K562 (cell line): ENCODE data around the gene PFAS. TPM values are rescaled to one million over a fixed set of nuclear protein-coding genes. Genes with fewer than 3 reads are reported as not detected.
A peak's percentile ranks its signal among the peaks of the same experiment; 100 is the strongest.

Source experiments
- ATAC-seq: fragments of 200-7000 bp; cut with Tn5 transposase; 3 replicates; pipeline ENCODE4 v1.9.1; 2020; ENCODE audit warnings: moderate library complexity
- BruUV-seq: library from RNA; stranded (reverse); fragments of 400-500 nt; replicated peaks from 2 replicates; lab custom pipeline; 2021; lab: Mats Ljungman, UMichigan
- CTCF ChIA-PET: fragments of 300-600 bp; formaldehyde crosslinking; extraction: SDS; loops from one replicate; lab custom pipeline; 2021; ENCODE audit warnings: low intra/inter-chr PET ratio; lab: Yijun Ruan, JAX
- POLR2A ChIA-PET: fragments of 300-600, 350-650 bp; sonication (Branson Sonifier 250); formaldehyde crosslinking; extraction: SDS; loops from one replicate; lab custom pipeline; 2021; ENCODE audit warnings: antibody characterized with exemption, inconsistent platforms; lab: Yijun Ruan, JAX
- DNase-seq, 4 experiments: peaks; one replicate each; pipeline versions ENCODE4 v3.0.0 to v3.0.0-alpha.2; 2011 to 2018; ENCODE audit warnings: low spot score in 3 of 4, mixed read lengths in 3 of 4; ENCODE audit errors: extremely low read depth in 1 of 4
- FAIRE-seq: peaks from 2 replicates; lab custom pipeline; 2011; peaks lifted over from hg19 to GRCh38; lab: Jason Lieb, UNC
- H2AFZ ChIP-seq: 2 replicates; pipeline ENCODE4 v1.6.0; 2011; ENCODE audit warnings: low read depth, low read length, control low read depth, inconsistent platforms
- H3K27ac ChIP-seq: fragments of 200-600 bp; 3 replicates; pipeline ENCODE4 v1.8.0; 2011; ENCODE audit warnings: low read depth, mild to moderate bottlenecking, control low read depth, inconsistent platforms, low read length, moderate library complexity, mixed read lengths; ENCODE audit errors: extremely low read depth
- H3K27me3 ChIP-seq, 2 experiments: fragments of 300-600 bp in 1 of 2; 2 replicates in 1 of 2; 3 replicates in 1 of 2; pipeline versions ENCODE4 v1.6.0 to v1.8.0; 2011; ENCODE audit warnings: inconsistent platforms in 2 of 2, low read length in 2 of 2, mild to moderate bottlenecking in 1 of 2, mixed read lengths in 1 of 2, moderate library complexity in 1 of 2; ENCODE audit not compliant: control insufficient read depth in 2 of 2, insufficient read depth in 2 of 2
- H3K36me3 ChIP-seq: fragments of 300-600 bp; 3 replicates; pipeline ENCODE4 v1.8.0; 2011; ENCODE audit warnings: mild to moderate bottlenecking, low read length, inconsistent platforms; ENCODE audit not compliant: control insufficient read depth, insufficient read depth
- H3K4me1 ChIP-seq, 2 experiments: fragments of 200-600 bp in 1 of 2; replicated peaks in 1 of 2; 2 replicates in 1 of 2; 3 replicates in 1 of 2; pipeline versions ENCODE4 v1.5.1 to v1.8.0; 2011; ENCODE audit warnings: inconsistent platforms in 2 of 2, low read length in 2 of 2, mild to moderate bottlenecking in 1 of 2, mixed read lengths in 1 of 2, moderate library complexity in 1 of 2; ENCODE audit not compliant: control insufficient read depth in 2 of 2, insufficient read depth in 2 of 2
- H3K4me2 ChIP-seq: 2 replicates; pipeline ENCODE4 v1.6.1; 2011; ENCODE audit warnings: low read length, control low read depth, inconsistent platforms, mixed read lengths; ENCODE audit not compliant: insufficient read depth
- H3K4me3 ChIP-seq: fragments of 200-600 bp; sonication (generic), shearing (Covaris generic); 2 replicates; pipeline ENCODE4 v1.5.1; 2016; ENCODE audit warnings: control low read depth, inconsistent platforms
- H3K79me2 ChIP-seq: fragments of 200-600 bp; 3 replicates; pipeline ENCODE4 v1.8.0; 2011; ENCODE audit warnings: low read length, inconsistent platforms; ENCODE audit not compliant: control insufficient read depth, insufficient read depth
- H3K9ac ChIP-seq, 2 experiments: 2 replicates each; pipeline versions ENCODE4 v1.6.0 to v1.6.1; 2011; ENCODE audit warnings: low read depth in 2 of 2, low read length in 2 of 2, control low read depth in 1 of 2, inconsistent platforms in 1 of 2, mild to moderate bottlenecking in 1 of 2, mixed read lengths in 1 of 2; ENCODE audit not compliant: insufficient read depth in 1 of 2
- H3K9me1 ChIP-seq: one replicate; pipeline ENCODE4 v1.6.0; 2011; ENCODE audit warnings: inconsistent platforms, mild to moderate bottlenecking, low read length, moderate library complexity; ENCODE audit not compliant: control insufficient read depth, insufficient read depth
- H3K9me3 ChIP-seq: replicated peaks from 2 replicates; pipeline ENCODE4 v1.5.1; 2011; ENCODE audit warnings: low read depth, low read length, inconsistent platforms; ENCODE audit not compliant: control insufficient read depth, insufficient read depth
- H4K20me1 ChIP-seq: replicated peaks from 2 replicates; pipeline ENCODE4 v1.6.1; 2011; ENCODE audit warnings: low read length, inconsistent platforms, mixed read lengths; ENCODE audit not compliant: control insufficient read depth, insufficient read depth
- PHTF2 ChIP-seq: fragments of 250-450 bp; sonication (Bioruptor Pico); IDR thresholded peaks from 2 replicates; pipeline ENCODE4 v1.5.0; 2021; ENCODE audit warnings: mild to moderate bottlenecking
- POLR2G ChIP-seq: fragments of 200-400 bp; formaldehyde crosslinking; IDR thresholded peaks from 2 replicates; pipeline ENCODE4 v1.6.1; 2017; ENCODE audit warnings: low read depth, mild to moderate bottlenecking, antibody characterized with exemption, low read length, moderate library complexity
- RBFOX2 ChIP-seq: fragments of 200-400 bp; formaldehyde crosslinking; IDR thresholded peaks from 2 replicates; pipeline ENCODE4 v1.6.1; 2017; ENCODE audit warnings: low read depth, mild to moderate bottlenecking, low read length, moderate library complexity
- THRB ChIP-seq: fragments of 450-650 bp; formaldehyde crosslinking; conservative IDR thresholded peaks from 2 replicates; pipeline ENCODE4 v1.4.0; 2022; ENCODE audit warnings: mild to moderate bottlenecking, missing genetic modification characterization
- ZSCAN32 ChIP-seq: fragments of 450-650 bp; formaldehyde crosslinking; IDR thresholded peaks from 2 replicates; pipeline ENCODE4 v1.4.0; 2020; ENCODE audit warnings: mild to moderate bottlenecking, moderate library complexity
- ZZZ3 ChIP-seq: fragments of 450-650 bp; IDR thresholded peaks from 2 replicates; pipeline ENCODE4 v1.6.1; 2016; ENCODE audit warnings: antibody characterized with exemption, mild to moderate bottlenecking, moderate library complexity
- WGBS: fragments of 100-300 bp; shearing (Covaris generic); methylation state at CpG from one replicate; pipeline ENCODE4 v1.1.6; 2016; ENCODE audit warnings: low coverage, mixed read lengths; ENCODE audit not compliant: insufficient coverage; ENCODE audit errors: missing lambda C conversion rate; 5-methylcytosine and 5-hydroxymethylcytosine counted together
- in situ Hi-C: fragments of 300-500 bp; cut with MboI; formaldehyde crosslinking; loops from 4 replicates; pipeline ENCODE4 v1.15.0; 2018; ENCODE audit warnings: inconsistent platforms, mixed read lengths
- intact Hi-C: fragments of 100-400 bp; cut with micrococcal nuclease; formaldehyde crosslinking; loops from 2 replicates; pipeline ENCODE4 v1.14.2; 2022
- polyA plus RNA-seq, 8 experiments: library from polyadenylated mRNA; depleted of rRNA in 4 of 8; stranded (reverse) in 5 of 8; unstranded in 3 of 8; fragments of >200 nt; fragmentation: Nextera tagmentation in 2 of 8; fragmentation: Illumina TruSeq in 1 of 8; extraction: Ambion mirVana in 2 of 8; extraction: Trizol in 1 of 8; gene quantifications; 2 replicates each; pipeline versions ENCODE4 v1.2.1 to v1.2.3, GENCODE V29; 2011 to 2014; ENCODE audit warnings: inconsistent platforms in 1 of 8, missing spikeins in 1 of 8
- total RNA-seq, 7 experiments: library from RNA; depleted of rRNA in 6 of 7; stranded (reverse); fragments of >200 nt in 6 of 7; fragmentation: Illumina TruSeq in 2 of 7; extraction: Trizol in 2 of 7; gene quantifications; 2 replicates each; pipeline versions ENCODE4 v1.2.1 to v1.2.3, GENCODE V29; 2011 to 2021; ENCODE audit warnings: low replicate concordance in 1 of 7
- TF ChIP-seq, protein P1 (sequence below): sonication (generic); formaldehyde crosslinking; IDR thresholded peaks from 2 replicates; pipeline ENCODE4 v1.5.0; 2020; ENCODE audit warnings: missing genetic modification reagents

The PFAS gene
- total and polyA plus RNA-seq, 9 of the 15 experiments (the other 6 are each of a cell fraction or from before 2014, with no cell fraction given), result 11.6 to 131 (median 43.9) TPM

DNA sequence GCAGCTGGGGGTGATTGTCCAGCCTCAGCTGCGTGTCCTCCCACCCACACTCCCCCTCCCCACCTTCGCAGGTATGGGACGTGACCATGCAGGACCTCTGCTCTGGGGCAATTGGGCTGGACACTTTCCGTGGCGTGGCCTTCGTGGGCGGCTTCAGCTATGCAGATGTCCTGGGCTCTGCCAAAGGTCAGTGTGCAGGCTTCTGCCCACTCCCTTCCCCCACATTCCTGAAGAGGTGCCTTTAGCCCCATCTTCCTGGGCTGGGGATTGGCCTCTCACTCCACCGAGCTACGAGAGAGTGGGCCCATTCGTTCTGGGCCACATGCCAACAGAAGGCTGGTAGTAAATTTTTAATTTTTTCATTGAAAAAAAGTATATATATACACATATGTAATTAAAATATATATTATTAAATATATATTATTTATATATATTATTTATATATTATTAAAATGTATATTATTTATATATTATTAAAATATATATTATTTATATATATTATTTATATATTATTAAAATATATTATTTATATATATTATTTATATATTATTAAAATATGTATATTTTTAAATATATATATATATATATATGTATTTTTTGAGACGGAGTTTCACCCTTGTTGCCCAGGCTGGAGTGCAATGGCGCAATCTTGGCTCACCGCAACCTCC, 18.5 kb downstream of the PFAS start (continued):
- TF ChIP-seq THRB (CRISPR knock-in tag) (no peak), ZSCAN32 (CRISPR knock-in tag) (no peak), ZZZ3 (no peak)

DNA sequence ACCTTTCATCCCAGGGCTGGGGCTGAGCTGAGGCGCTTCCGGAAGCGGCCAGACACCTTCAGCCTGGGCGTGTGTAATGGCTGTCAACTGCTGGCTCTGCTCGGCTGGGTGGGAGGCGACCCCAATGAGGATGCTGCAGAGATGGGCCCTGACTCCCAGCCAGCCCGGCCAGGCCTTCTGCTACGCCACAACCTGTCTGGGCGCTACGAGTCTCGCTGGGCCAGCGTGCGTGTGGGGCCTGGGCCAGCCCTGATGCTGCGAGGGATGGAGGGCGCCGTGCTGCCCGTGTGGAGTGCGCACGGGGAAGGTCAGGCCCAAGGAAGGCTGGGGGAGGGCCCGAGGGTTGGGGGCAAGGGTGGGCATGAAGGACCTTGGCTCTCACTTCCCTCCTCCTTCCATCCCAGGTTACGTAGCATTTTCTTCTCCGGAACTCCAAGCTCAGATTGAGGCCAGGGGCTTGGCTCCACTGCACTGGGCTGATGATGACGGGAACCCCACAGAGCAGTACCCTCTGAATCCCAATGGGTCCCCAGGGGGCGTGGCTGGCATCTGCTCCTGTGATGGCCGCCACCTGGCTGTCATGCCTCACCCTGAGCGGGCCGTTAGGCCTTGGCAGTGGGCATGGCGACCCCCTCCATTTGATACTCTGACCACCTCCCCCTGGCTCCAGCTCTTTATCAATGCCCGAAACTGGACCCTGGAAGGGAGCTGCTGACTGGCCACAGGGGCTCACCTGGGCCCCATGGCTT, 19.6 kb downstream of the PFAS start:
- 0 out of 2 replicates have a peak, but pooled peaks have one; percentile 28 for TF ChIP-seq POLR2G
- TF ChIP-seq RBFOX2, result peak; percentile 26; the same call in 1 of the 2 replicates
- TF ChIP-seq, protein P1, sequence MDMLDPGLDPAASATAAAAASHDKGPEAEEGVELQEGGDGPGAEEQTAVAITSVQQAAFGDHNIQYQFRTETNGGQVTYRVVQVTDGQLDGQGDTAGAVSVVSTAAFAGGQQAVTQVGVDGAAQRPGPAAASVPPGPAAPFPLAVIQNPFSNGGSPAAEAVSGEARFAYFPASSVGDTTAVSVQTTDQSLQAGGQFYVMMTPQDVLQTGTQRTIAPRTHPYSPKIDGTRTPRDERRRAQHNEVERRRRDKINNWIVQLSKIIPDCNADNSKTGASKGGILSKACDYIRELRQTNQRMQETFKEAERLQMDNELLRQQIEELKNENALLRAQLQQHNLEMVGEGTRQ, result no peak
- no peak for TF ChIP-seq THRB (CRISPR knock-in tag)
- no peak for TF ChIP-seq PHTF2 (CRISPR knock-in tag)
- ATAC-seq (no peak), FAIRE-seq (no peak), DNase-seq (no peak)
- Histone ChIP-seq H3K27ac (no peak overlapping the region), H4K20me1 (no peaks in the 10 kb centered on the region), H3K36me3 (peaks cover 66% of the 10 kb centered on the region; the same call in 1 of the 3 replicates), H3K4me3 (no peak overlapping the region), H3K9me3 (no peaks in the 10 kb centered on the region), H3K4me2 (no peak overlapping the region), H3K9me1 (no peaks in the 10 kb centered on the region), H3K27me3 (no peaks in the 10 kb centered on the region), H3K9ac (no peak overlapping the region), H3K79me2 (no peaks in the 10 kb centered on the region), H3K4me1 (peaks cover 0 to 4% of the 10 kb centered on the region in 2 experiments; a peak in 3 of 5 replicates), H2AFZ (no peak overlapping the region)
- POLR2A ChIA-PET, result interaction anchor here (1.0 to 1.2 kb wide), 2 partner anchors 13 to 27 kb away, joined by 3 read pairs; partner anchors contain the start of gene SLC25A35
- in situ Hi-C loops (no loop called here), intact Hi-C loops (no loop called here)
- no TSS peak for BruUV-seq
- 94% methylated on average over 21 of the region's 29 CpGs for WGBS
- CTCF ChIA-PET, result no interaction called here
